ENCODE measurements around the gene CEP104.

CEP104 gene

DNA sequence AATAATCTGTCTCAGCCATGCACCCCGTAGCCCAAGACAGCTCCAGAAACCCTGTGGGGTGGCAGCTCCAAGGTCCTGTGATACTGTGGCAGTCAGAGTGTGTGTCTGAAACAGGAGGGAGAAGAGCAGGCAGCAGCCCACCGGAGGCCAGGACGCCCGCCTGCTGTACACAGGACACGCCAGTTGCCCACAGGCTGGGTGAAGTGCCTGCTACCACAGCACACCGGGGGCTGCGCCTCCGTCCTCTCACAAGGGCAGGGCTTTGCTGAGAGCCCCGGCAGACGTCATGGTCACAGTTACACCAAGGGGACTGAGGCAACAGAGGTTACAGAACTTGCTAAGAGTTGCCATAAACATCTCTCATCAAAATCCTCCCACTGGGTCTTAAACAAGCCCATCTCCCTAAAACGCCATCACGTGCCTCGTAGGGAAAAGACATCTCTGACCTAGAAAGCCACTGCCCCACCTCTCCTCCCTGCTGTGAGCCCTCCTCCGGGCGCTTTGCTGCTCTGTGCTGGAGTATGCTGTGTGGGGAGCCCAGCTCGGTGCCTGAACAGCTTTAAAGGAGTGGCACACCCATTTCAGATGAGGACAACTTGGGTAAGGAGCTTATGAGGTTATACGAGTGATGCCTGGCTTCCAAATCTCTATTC lies 37.7 kb upstream of the CEP104 start:
- DNase-seq = no peak

GRCh38 chr1:3893190-3893589 lies 36.2 kb upstream of the CEP104 start:
- DNase-seq = no peak

GRCh38 chr1:3892748-3893147 lies 35.7 kb upstream of the CEP104 start:
- no peak for DNase-seq

- no peak for DNase-seq
Measured at GRCh38 chr1:3891329-3891865, 34.4 kb upstream of the CEP104 start.

- peak in 2 of 5 experiments; percentile 51 to 68 for DNase-seq
Measured at GRCh38 chr1:3890389-3891328, 33.6 kb upstream of the CEP104 start.

DNA sequence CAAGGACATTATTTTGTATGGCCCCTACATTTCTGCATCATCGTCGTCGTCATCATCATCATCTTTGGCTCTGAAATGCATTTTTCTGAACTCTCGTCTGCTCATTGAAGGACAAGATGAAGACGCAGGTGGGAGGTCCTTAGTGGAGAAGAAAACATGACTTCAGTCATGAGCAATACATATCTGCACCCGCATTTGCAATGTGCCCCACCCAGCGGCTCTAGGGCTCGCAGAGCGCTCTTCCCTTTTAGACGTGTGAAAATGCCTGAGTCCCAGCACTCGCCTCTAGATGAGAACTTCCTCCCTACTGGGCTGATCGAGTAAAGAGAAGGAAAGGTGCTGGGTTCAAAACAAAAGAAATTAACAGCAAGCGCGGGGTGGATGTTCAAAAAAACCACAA lies 32.9 kb upstream of the CEP104 start:
- peak in 1 of 5 experiments; percentile 31 for DNase-seq

DNA sequence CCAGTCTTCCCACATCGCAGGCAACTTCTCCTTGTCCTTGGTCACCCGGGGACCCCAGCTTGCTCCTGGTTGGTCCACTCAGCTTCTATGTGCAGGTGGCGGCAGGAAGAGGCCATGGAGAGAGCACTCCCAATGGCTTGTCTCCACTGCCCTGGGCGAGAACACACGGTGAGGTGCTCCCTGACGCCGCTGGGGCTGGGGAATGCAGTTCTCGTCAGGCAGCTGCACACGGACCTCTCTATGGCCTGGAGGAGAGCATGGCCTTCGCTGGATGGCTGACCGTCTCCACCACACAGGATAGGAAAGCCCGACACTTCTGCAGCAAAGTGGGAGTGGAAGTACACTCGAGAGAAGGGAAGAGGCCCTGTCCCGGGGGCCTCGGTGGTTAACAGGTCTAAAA lies 31.3 kb upstream of the CEP104 start:
- no peak for DNase-seq

- DNase-seq = no peak
Measured at GRCh38 chr1:3886691-3887090, 29.7 kb upstream of the CEP104 start.

GRCh38 chr1:3886106-3886670 lies 29.2 kb upstream of the CEP104 start:
- DNase-seq = no peak

DNA sequence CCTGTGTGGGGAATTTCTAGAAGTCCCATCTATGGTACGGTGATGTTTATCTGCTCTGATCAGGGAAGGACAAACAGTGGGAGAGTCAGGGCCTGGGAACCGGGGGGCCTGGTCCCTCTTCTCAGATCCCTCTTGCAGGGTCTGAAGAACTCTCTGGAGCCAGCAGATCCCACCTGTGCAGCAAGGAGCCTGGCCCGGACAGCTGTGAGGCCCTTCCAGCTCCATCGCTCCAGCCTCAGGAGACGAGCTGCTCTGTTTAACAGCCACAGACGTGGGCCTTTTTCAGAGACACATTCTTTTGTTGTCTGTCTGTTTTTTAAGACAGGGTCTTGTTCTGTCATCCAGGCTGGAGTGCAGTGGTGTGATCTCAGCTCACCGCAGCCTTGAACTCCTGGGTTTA lies 28.6 kb upstream of the CEP104 start:
- no peak for DNase-seq

DNA sequence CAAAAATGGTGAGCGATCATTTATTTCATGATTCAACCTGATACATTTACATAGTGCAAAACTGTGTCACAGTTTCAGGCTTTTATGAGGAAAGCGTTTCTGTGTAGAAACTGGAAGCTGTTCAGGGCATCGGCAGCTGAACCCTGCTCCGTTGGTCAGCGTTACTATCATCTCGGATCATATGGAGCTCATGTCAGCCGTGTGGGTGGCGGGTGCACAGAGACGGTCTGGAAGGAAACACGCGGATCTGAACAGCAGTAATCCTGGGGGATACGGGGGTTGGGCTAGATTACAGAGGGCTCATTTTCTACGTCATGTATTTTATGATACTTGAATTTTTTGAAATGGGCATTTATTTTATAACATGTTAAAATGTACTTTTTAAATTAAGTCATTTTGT lies 28.0 kb upstream of the CEP104 start:
- no peak for DNase-seq

GRCh38 chr1:3883194-3883925 lies 26.3 kb upstream of the CEP104 start:
- DNase-seq = peak in 2 of 5 experiments; percentile 59 to 61

DNA sequence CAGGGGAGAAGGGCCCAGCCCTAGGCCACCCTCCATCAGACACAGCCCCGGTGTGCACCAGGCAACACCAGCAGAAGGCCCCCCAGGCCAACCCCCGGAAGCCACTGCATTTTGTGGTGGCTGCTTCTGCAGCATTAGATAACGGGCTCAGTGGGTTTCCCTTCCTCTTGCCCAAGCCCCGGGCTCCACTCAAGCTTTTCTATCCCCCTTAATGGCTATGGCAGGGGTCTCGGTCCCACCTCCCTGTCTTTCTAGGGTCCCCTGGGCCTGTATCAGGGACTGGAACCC lies 24.1 kb upstream of the CEP104 start:
- no peak for DNase-seq

DNA sequence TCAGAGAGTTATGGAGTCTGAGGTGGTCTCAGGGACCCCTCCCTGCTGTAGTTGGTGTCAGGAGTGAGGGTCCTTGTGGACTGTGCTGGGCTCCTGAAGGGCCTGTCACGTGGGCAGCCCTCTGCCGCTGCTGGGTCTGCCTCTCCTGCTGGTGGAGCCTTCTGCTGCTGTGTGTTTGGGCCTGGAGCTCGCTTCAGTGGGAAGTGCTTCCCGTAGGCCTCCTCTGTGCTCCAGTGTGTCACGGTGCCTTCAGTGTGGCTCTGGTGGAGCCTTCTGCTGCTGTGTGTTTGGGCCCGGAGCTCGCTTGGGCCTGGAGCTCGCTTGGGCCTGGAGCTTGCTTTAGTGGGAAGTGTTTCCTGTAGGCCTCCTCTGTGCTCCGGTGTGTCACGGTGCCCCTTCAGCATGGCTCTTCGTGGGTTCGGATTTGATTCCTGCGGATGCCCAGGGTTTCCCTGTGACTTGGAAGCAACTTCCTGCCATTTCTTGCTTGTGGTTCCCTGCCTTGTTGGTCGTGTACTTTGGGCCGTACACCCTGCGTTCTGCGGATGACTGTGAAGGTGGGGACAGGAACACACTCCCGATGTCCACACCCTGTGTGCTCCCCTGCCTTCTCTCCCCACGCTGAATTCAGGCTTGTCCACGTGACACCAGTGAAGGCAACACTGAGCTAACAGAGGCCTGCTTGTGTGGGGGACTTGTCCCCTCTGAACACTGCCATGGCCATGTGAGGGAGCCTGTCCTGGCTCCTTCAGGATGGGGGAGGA lies 23.6 kb upstream of the CEP104 start:
- DNase-seq = no peak

DNA sequence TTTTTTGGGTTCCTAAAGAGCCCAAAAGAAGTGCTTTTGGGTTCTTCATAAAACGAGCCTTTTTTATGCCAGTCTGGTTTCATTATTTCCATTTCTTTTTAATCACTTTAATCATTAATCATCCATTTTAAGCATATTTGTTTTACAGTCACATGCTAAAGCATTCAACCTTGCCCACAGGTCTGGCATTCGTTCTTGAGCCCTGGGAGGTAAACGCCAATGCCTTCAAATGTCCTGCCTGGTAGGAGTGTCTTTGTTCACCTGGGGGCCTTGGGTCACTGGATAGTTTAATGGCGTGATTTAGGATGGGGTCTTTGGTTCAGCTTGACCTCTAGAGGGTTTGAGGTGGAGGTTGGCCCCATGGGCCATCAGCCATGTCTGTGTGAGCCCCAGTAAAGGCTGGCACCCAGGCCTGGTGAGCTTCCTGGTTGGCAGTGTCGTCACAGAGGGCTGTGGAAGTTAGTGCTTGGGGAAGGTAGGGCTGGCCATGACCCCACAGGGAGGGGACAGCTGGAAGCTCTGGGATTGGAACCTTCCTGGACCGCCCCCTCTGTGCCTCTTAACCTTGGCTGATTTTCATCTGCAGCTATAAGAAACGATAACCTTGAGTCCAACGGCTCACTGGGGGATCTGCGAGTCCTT lies 22.9 kb upstream of the CEP104 start:
- no peak for DNase-seq

DNA sequence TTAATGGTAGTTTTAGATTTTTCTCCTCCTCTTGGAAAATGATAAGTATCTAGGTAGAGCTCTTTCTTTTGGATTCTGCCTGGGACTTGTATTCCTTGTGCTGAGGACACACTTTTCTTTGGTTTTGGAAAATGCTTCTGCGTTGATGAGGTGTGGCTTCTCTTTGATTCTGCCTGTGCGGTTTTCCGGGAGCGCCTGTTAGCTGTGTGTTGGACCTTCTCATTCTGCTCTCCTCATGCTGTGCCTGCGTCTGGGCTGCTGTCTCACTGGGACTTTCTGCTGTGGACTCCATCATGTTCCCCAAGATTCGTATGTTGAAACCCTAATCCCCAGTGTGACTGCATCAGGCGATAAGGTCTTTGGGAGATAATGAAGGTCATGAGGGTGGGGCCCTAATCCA lies 22.1 kb upstream of the CEP104 start:
- no peak for DNase-seq

- DNase-seq = no peak
Measured at GRCh38 chr1:3876716-3877115, 19.7 kb upstream of the CEP104 start.

DNA sequence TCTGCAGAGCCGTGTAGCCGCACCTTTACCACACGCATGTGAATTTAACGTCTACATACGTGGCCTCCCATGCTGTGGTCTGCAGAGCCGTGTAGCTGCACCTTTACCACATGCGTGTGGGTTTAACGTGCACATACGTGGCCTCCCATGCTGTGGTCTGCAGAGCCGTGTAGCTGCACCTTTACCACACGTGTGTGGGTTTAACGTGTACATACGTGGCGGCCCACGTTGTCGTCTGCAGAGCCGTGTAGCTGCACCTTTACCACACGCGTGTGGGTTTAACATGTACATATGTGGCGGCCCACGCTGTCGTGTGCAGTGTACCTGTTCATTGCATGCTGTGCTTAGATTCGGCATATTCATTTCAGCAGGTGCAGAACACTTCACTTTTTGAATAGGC lies 17.7 kb upstream of the CEP104 start:
- no peak for DNase-seq

- DNase-seq = no peak
Measured at GRCh38 chr1:3872546-3872945, 15.5 kb upstream of the CEP104 start.

- DNase-seq = no peak
Measured at GRCh38 chr1:3871451-3871805, 14.4 kb upstream of the CEP104 start.

- DNase-seq = no peak
Measured at GRCh38 chr1:3869751-3870301, 12.8 kb upstream of the CEP104 start.
